Left ventricle myocardium superior (tissue), 1 donor: ENCODE measurements around the gene KCTD17. TPM values are rescaled to one million over a fixed set of nuclear protein-coding genes. Genes with fewer than 3 reads are reported as not detected.

Experiments
- ATAC-seq: fragments of 200-7000 bp; cut with Tn5 transposase; one replicate; pipeline ENCODE4 v1.9.1; 2020; ENCODE audit warnings: mild to moderate bottlenecking, moderate library complexity
- DNase-seq: peaks from one replicate; pipeline ENCODE4 v3.0.0-alpha.2; 2020
- intact Hi-C: fragments of 100-400 bp; cut with micrococcal nuclease; formaldehyde crosslinking; loops from one replicate; pipeline ENCODE4 v1.11.0; 2022
- total RNA-seq: library from RNA; stranded (reverse); fragmentation: NEBNext Ultra II Directional; extraction: Animal tissue kit (Norgen Biotek cat#: 25700); gene quantifications from one replicate; pipeline ENCODE4 v1.2.1, GENCODE V29; 2021
- donor health status: DM: no; HTN: yes; CAD: no; lungs with severe emphysema.

Gene KCTD17
- total RNA-seq, 1 donor from 2014 or later = 9.8 TPM

- intact Hi-C loops = no loop called here
These were observed 32.0 kb upstream of the KCTD17 start, which contains the start of the genes MPST and TST for GRCh38 chr22:37019309-37020191. TSS of gene MPST (plus strand) at chr22:37019742. CDS start at chr22:37019837, 95 bp downstream. TSS of gene TST (minus strand) at chr22:37019447. CDS start at chr22:37018732, 715 bp downstream.

DNA sequence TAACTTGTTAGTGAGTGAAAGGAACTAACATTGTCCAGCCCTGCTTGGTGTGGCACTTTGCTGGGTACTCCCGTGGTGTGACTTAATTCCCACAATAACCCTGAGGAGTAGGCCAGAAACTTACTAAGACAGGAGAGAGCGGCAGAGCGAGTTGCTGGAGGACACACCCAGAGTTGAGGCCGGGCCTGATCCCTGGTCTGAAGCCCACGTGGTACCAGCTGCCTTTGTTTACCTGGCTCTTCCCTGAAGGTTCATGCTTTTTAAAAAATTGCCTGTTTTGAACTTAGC, 31.4 kb upstream of the KCTD17 start:
- intact Hi-C loops = no loop called here
- ATAC-seq (peak; percentile 30), DNase-seq (peak; percentile 44)

More at GRCh38 chr22:37019309-37020191, 32.0 kb upstream of the KCTD17 start, which contains the start of the genes MPST and TST:
- ATAC-seq (peak; percentile 86), DNase-seq (peak; percentile 91)

DNA sequence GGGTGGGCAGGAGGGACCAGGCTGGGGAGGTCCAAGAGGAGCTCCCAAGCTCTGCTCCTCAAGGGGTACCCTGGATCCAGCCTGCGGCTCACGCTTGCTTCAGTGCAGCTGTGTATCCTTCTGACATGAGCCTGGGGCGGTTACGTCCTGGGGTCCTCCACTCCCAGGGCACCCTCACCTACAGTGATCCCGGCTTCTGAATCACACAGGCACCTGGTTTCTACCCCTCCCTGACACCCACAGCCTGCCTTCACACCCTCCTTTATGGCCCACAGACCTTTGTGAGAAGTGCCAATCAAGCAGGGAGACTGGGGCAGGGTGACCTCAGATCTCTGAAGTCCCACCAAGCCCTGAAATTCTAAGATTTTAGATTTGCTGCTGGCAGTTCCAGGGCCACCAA, 30.5 kb upstream of the KCTD17 start:
- no peak for ATAC-seq
- DNase-seq = no peak
- intact Hi-C loops = no loop called here

DNA sequence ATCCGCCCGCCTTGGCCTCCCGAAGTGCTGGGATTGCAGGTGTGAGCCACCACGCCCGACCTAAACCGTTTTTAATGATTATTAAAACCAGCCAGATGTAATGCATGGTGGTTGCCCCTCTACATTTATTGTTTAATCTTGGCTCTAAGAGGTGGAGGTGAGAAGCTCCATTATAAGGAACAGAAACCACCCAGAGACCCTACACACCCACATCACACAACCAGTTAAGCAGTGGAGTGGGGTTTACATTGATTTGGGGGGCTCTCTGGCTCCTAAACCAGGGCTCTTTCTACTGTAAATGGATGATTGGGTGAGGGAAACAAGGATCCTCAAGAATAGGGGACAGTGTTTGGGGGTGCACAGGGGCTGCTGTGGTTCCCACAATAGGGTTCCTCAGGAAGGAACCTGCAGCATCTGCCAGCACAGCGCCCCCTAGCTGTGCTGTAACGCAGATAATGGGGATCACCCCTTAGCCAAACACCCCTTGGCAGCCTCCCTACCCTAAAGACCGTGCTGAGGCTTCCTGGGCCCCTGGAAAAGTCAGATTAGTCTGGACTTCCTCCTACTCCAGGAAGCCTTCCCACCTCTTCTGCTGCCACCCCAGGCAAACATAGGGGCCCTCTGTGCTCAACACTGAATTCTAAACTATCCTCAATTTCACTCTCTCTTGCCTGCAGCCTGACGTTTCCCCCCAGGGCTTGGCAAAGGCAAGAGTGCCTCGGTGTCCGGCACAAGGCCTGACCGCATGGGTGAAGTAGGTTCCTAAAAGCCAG, 29.6 kb upstream of the KCTD17 start:
- DNase-seq = peak; percentile 67
- no peak for ATAC-seq
- intact Hi-C loops = no loop called here

GRCh38 chr22:37022483-37023337, 28.8 kb upstream of the KCTD17 start:
- DNase-seq (peak; percentile 47), ATAC-seq (peak; percentile 33)
- intact Hi-C loops = no loop called here

GRCh38 chr22:37023743-37024338, 27.7 kb upstream of the KCTD17 start:
- intact Hi-C loops = no loop called here
- no peak for DNase-seq
- ATAC-seq = no peak

DNA sequence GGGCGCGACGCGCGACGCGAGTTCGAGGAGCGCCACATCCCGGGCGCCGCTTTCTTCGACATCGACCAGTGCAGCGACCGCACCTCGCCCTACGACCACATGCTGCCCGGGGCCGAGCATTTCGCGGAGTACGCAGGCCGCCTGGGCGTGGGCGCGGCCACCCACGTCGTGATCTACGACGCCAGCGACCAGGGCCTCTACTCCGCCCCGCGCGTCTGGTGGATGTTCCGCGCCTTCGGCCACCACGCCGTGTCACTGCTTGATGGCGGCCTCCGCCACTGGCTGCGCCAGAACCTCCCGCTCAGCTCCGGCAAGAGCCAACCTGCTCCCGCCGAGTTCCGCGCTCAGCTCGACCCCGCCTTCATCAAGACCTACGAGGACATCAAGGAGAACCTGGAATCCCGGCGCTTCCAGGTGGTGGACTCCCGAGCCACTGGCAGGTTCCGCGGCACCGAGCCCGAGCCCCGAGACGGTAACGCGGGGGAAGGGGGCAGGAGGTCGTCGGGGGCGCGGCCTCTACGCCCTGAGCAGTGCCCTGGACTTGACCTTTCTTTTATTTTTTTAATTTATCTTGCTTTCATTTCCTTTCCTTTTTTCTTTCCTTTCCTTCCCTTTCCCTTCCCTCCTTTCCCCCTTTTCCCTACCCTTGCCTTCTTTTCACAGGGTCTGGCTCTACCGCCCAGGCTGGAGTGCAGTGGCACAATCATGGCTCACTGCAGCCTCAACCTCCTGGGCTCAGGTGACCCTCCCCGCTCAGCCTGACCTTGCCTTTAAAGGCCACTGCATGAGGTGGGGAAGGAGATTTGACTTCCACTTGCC, 27.0 kb upstream of the KCTD17 start:
- DNase-seq (no peak), ATAC-seq (no peak)

DNA sequence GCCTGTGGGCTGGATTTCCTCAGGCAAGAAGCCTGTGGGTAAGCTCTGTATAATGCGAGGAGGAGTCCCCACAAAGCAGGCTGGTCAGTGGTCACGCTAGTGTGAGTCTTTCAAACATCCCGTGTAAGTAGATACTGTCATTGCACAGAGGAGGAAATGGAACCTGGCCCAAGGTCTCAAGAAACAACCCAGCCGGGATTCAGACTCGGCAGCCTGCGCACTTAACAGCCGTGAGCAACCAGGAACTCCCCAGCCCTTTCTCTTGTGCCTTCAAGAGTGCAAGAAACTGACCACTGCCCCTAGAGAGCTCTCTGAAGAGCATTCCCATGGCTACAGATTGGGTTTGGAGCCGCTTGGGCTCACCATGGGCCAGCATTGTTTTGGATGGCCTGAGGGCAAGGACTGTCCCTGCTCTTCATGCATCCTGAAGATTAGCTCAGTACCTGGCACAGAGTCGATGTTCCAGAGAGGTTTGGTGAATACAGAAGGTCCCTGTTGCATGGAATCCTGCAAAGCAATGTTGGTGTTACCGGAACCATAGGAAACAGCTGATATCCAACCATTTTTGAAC, 26.0 kb upstream of the KCTD17 start:
- intact Hi-C loops = no loop called here
- no peak for DNase-seq
- ATAC-seq = no peak

More for the DNA sequence above, 27.0 kb upstream of the KCTD17 start:
- intact Hi-C loops = no loop called here

- intact Hi-C loops = no loop called here
- ATAC-seq (peak; percentile 67), DNase-seq (peak; percentile 55)
These were observed 25.2 kb upstream of the KCTD17 start for GRCh38 chr22:37026325-37026724.

DNA sequence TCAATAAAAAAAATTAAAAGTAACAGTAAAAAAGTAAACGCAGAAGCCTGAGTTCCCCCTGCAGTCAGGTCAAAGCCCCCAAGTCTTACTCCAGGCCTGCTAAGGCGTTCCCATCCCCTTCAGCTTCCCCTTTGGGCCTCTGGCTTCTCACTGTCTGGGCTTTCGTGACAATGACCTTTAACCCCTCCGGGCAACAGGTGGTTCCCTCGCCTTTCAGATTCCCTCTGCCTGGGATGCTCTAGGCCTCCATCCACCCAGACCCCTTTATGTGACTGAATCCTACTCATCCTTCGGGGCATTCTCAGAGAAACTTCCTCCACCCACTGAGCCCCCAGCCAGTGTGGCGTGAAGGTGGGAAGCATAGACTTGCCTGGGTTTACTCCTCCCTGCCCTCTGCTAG, 24.0 kb upstream of the KCTD17 start:
- intact Hi-C loops = no loop called here
- no peak for ATAC-seq
- no peak for DNase-seq

- DNase-seq (no peak), ATAC-seq (no peak)
- intact Hi-C loops = no loop called here
These were observed 22.6 kb upstream of the KCTD17 start for GRCh38 chr22:37028692-37029674.

DNA sequence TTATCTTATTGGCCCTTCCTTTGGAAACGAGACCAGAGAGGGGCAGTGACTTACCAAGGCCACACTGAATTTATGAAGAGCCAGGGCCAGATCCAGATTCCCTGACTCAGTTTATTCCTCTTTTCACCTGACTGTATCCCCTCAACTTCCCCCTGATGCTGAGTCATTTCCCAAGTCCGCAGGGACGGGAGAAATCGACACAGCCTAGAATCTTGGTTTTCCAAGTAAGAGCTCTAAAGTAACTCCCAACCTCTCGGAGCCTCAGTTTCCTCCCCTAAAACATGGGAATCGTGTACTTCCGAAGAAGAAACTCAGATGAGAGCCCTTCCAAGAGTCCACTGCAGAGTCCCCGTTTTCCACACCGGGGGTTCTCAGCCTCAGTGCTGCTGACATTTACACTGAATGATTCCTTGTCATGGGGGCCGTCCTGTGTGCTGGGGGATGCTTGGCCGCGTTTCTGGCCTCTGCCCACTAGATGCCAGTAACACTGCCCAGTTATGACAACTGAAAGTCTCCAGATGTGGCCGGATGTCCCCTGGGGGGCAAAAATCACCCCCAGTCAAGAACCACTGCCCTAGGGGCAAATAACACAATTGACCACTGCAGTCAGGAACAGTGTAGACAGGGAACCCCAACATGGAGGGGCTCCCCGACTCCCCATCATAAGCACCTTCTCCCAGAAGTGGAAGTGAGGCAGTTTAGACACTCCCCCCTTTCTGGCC, 20.8 kb upstream of the KCTD17 start:
- DNase-seq (no peak), ATAC-seq (no peak)
- intact Hi-C loops = no loop called here

GRCh38 chr22:37032134-37032534, 19.4 kb upstream of the KCTD17 start:
- no peak for ATAC-seq
- no peak for DNase-seq
- intact Hi-C loops = no loop called here

GRCh38 chr22:37032535-37033460, 18.7 kb upstream of the KCTD17 start:
- intact Hi-C loops = no loop called here
- DNase-seq = no peak
- no peak for ATAC-seq
